Liver (tissue), 9 donors: ENCODE measurements around the gene TEX29. TPM values are rescaled to one million over a fixed set of nuclear protein-coding genes. Genes with fewer than 3 reads are reported as not detected.

Experiments used
- DNase-seq: peaks from one replicate; pipeline ENCODE4 v3.0.0-alpha.2; 2017; ENCODE audit warnings: low spot score
- H3K27ac ChIP-seq, 2 donors: one replicate each; pipeline ENCODE4 v1.7.0; 2013; ENCODE audit warnings: inconsistent platforms in 2 of 2, low read length in 2 of 2, control low read depth in 1 of 2, low read depth in 1 of 2, mild to moderate bottlenecking in 1 of 2
- H3K27me3 ChIP-seq, 4 donors: one replicate each; pipeline versions ENCODE4 v1.6.1 to v1.7.0; 2013; ENCODE audit warnings: low read length in 3 of 4, inconsistent platforms in 1 of 4, mild to moderate bottlenecking in 1 of 4, moderate library complexity in 1 of 4; ENCODE audit not compliant: control insufficient read depth in 4 of 4, insufficient read depth in 4 of 4
- H3K36me3 ChIP-seq, 4 donors: one replicate each; pipeline versions ENCODE4 v1.6.1 to v1.7.0; 2013; ENCODE audit warnings: low read length in 3 of 4, mild to moderate bottlenecking in 3 of 4, low read depth in 1 of 4, moderate library complexity in 1 of 4; ENCODE audit not compliant: control insufficient read depth in 4 of 4, insufficient read depth in 3 of 4
- H3K4me1 ChIP-seq, 4 donors: one replicate each; pipeline versions ENCODE4 v1.6.1 to v1.7.0; 2013; ENCODE audit warnings: low read length in 3 of 4, mild to moderate bottlenecking in 3 of 4, moderate library complexity in 1 of 4; ENCODE audit not compliant: control insufficient read depth in 4 of 4, insufficient read depth in 4 of 4
- H3K4me3 ChIP-seq, 3 donors: one replicate each; pipeline versions ENCODE4 v1.6.1 to v1.7.0; 2013; ENCODE audit warnings: low read length in 3 of 3, control low read depth in 1 of 3, low read depth in 1 of 3, mild to moderate bottlenecking in 1 of 3
- H3K9ac ChIP-seq, 2 donors: one replicate each; pipeline ENCODE4 v1.7.0; 2013; ENCODE audit warnings: low read length in 2 of 2, mild to moderate bottlenecking in 2 of 2, moderate library complexity in 2 of 2, control low read depth in 1 of 2, low read depth in 1 of 2
- H3K9me3 ChIP-seq, 4 donors: one replicate each; pipeline versions ENCODE4 v1.6.1 to v1.7.0; 2013; ENCODE audit warnings: low read length in 3 of 4; ENCODE audit not compliant: control insufficient read depth in 4 of 4
- ATF3 ChIP-seq: IDR thresholded peaks from 2 replicates; pipeline ENCODE4 v1.6.1; 2016; ENCODE audit warnings: antibody characterized with exemption
- CTCF ChIP-seq: fragments of 150-350 bp; IDR thresholded peaks from 2 replicates; pipeline ENCODE4 v1.5.1; 2017; ENCODE audit warnings: improper control_type of control experiment, low read depth, low read length; ENCODE audit not compliant: missing input control
- EGR1 ChIP-seq, 2 donors: IDR thresholded peaks; 2 replicates each; pipeline ENCODE4 v1.6.1; 2016 to 2018; ENCODE audit warnings: antibody characterized with exemption in 2 of 2, low read depth in 2 of 2
- FOXA1 ChIP-seq: IDR thresholded peaks from 2 replicates; pipeline ENCODE4 v1.6.1; 2016; ENCODE audit warnings: antibody characterized with exemption
- FOXA2 ChIP-seq: IDR thresholded peaks from 2 replicates; pipeline ENCODE4 v1.6.1; 2016; ENCODE audit warnings: antibody characterized with exemption
- GABPA ChIP-seq, 2 donors: IDR thresholded peaks in 1 of 2; conservative IDR thresholded peaks in 1 of 2; 2 replicates each; pipeline ENCODE4 v1.6.1; 2016; ENCODE audit warnings: antibody characterized with exemption in 2 of 2, mild to moderate bottlenecking in 1 of 2, moderate library complexity in 1 of 2
- HNF4A ChIP-seq, 2 donors: conservative IDR thresholded peaks; 2 replicates each; pipeline ENCODE4 v1.6.1; 2016; ENCODE audit warnings: antibody characterized with exemption in 2 of 2, mild to moderate bottlenecking in 2 of 2
- HNF4G ChIP-seq: IDR thresholded peaks from 2 replicates; pipeline ENCODE4 v1.6.1; 2016; ENCODE audit warnings: antibody characterized with exemption
- JUND ChIP-seq, 2 donors: IDR thresholded peaks; 2 replicates each; pipeline ENCODE4 v1.6.1; 2016; ENCODE audit warnings: antibody characterized with exemption in 2 of 2
- MAX ChIP-seq: IDR thresholded peaks from 2 replicates; pipeline ENCODE4 v1.6.1; 2016; ENCODE audit warnings: antibody characterized with exemption
- NR2F2 ChIP-seq: IDR thresholded peaks from 2 replicates; pipeline ENCODE4 v1.6.1; 2016; ENCODE audit warnings: antibody characterized with exemption
- RAD21 ChIP-seq, 2 donors: IDR thresholded peaks; 2 replicates each; pipeline ENCODE4 v1.6.1; 2016; ENCODE audit warnings: antibody characterized with exemption in 2 of 2, mild to moderate bottlenecking in 2 of 2
- REST ChIP-seq: IDR thresholded peaks from 2 replicates; pipeline ENCODE4 v1.6.1; 2016; ENCODE audit warnings: antibody characterized with exemption, mild to moderate bottlenecking
- RXRA ChIP-seq, 2 donors: IDR thresholded peaks; 2 replicates each; pipeline ENCODE4 v1.6.1; 2017 to 2018; ENCODE audit warnings: antibody characterized with exemption in 2 of 2, mild to moderate bottlenecking in 1 of 2
- SP1 ChIP-seq: IDR thresholded peaks from 2 replicates; pipeline ENCODE4 v1.6.1; 2018; ENCODE audit warnings: antibody characterized with exemption, mild to moderate bottlenecking
- TAF1 ChIP-seq: conservative IDR thresholded peaks from 2 replicates; pipeline ENCODE4 v1.6.1; 2016; ENCODE audit warnings: antibody characterized with exemption, mild to moderate bottlenecking
- ZBTB33 ChIP-seq: IDR thresholded peaks from 2 replicates; pipeline ENCODE4 v1.6.1; 2016; ENCODE audit warnings: antibody characterized with exemption
- WGBS: extraction: QIAGEN DNeasy Blood & Tissue Kit; methylation state at CpG from one replicate; pipeline ENCODE4 v1.1.7; 2013; 5-methylcytosine and 5-hydroxymethylcytosine counted together
- polyA plus RNA-seq, 2 donors: library from polyadenylated mRNA; stranded (reverse) in 1 of 2; unstranded in 1 of 2; fragments of 200-250 nt in 1 of 2; fragments of >200 nt in 1 of 2; fragmentation: Nextera tagmentation in 1 of 2; extraction: Ambion mirVana in 1 of 2; gene quantifications; one replicate each; pipeline versions ENCODE4 v1.2.1 to v1.2.3, GENCODE V29; 2013 to 2015
- total RNA-seq, 2 donors: library from RNA; depleted of rRNA; stranded (reverse); fragments of >200 nt; gene quantifications; one replicate each; pipeline ENCODE4 v1.2.3, GENCODE V29; 2014
- donor health status: healthy.
- donor health status: healthy.
- donor health status: healthy.
- donor health status: healthy.
- donor health status: healthy.

TEX29 gene
- total and polyA plus RNA-seq, 4 donors, result 0.17 TPM; not detected in 3

GRCh38 chr13:111283991-111284390 is 36.5 kb upstream of the TEX29 start:
- H3K4me1 ChIP-seq, result peaks cover 0 to 11% (median 3%) of the 10 kb centered on the region in 4 donors
- no peak overlapping the region for H3K4me3 ChIP-seq
- H3K27me3 ChIP-seq, result no peaks in the 10 kb centered on the region
- 93% methylated on average over 9 of the region's 9 CpGs for WGBS
- peaks cover 19 to 61% (median 48%) of the 10 kb centered on the region in 4 donors for H3K36me3 ChIP-seq
- TF ChIP-seq ATF3 (no peak), ZBTB33 (no peak), HNF4A (conservative IDR thresholded peaks at IDR 0.05) (no peak)
- no peak overlapping the region for H3K9ac ChIP-seq
- no peak overlapping the region for H3K27ac ChIP-seq
- DNase-seq, result no peak
- H3K9me3 ChIP-seq, result no peaks in the 10 kb centered on the region

DNA sequence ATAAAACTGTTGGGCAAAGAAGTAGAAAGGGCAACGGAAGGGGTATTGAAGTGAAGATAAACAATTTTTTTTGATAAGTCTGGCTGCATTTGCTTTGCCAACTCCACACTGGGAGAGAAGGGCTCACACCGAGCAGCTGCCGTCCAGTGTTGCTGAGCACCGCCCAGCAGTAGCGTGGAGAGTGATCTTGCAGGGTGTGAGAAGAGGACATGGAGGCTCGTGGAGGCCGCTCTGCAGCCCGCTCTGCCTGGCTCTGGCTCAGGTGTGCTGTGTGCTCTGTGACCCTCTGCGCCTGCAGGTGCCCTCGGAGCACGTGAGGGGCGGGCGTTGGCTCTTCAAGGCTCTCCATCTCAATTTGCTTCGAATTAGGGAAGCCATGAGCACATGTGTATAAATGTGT is 35.9 kb upstream of the TEX29 start:
- Histone ChIP-seq H3K27me3 (no peaks in the 10 kb centered on the region), H3K9ac (no peak overlapping the region), H3K27ac (no peak overlapping the region), H3K9me3 (no peaks in the 10 kb centered on the region), H3K4me1 (peaks cover 0 to 11% (median 3%) of the 10 kb centered on the region in 4 donors), H3K36me3 (peaks cover 17 to 61% (median 46%) of the 10 kb centered on the region in 4 donors), H3K4me3 (no peak overlapping the region)
- WGBS, result 97% methylated on average over 14 of the region's 14 CpGs
- no peak for TF ChIP-seq SP1
- no peak for TF ChIP-seq EGR1 (IDR thresholded peaks at IDR 0.05; ENCODE audit: low read depth in 2 of 2)
- TF ChIP-seq HNF4A (conservative IDR thresholded peaks at IDR 0.05), result no peak
- no peak for TF ChIP-seq MAX
- TF ChIP-seq RXRA (IDR thresholded peaks at IDR 0.05), result no peak
- TF ChIP-seq HNF4G, result no peak
- no peak for TF ChIP-seq JUND (IDR thresholded peaks at IDR 0.05)
- no peak for TF ChIP-seq FOXA2
- no peak for DNase-seq

DNA sequence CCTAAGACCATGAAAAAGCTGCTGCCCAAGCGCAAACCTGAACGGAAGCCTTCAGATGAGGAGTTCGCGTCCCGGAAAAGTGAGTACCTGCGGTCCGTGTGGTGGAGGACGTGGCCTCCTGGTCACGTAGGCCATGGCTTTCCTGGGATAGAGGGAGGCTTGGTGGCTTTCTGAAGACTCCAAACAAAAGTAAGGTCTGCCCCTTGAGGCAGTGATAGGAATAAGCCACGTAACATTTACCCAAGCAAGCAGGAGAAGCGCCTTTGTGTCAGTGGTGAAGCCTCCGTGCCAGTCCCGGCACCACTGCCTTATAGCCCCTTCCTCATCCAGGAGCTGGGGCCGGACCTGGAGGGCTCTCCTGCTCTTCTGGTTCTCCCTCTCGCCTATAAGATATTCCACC is 34.3 kb upstream of the TEX29 start:
- DNase-seq, result no peak
- TF ChIP-seq ZBTB33 (no peak), TAF1 (no peak), FOXA1 (no peak), RXRA (IDR thresholded peaks at IDR 0.05) (no peak), GABPA (IDR thresholded peaks at IDR 0.05 in 1 of 2, conservative IDR thresholded peaks at IDR 0.05 in 1 of 2) (no peak), SP1 (no peak), NR2F2 (no peak), EGR1 (IDR thresholded peaks at IDR 0.05; ENCODE audit: low read depth in 2 of 2) (no peak), RAD21 (IDR thresholded peaks at IDR 0.05) (no peak), HNF4A (conservative IDR thresholded peaks at IDR 0.05) (no peak), FOXA2 (no peak), MAX (no peak), REST (no peak), HNF4G (no peak), ATF3 (no peak), CTCF (no peak)

More for the DNA sequence above, 34.3 kb upstream of the TEX29 start:
- Histone ChIP-seq H3K4me1 (peaks cover 0 to 11% (median 3%) of the 10 kb centered on the region in 4 donors), H3K9ac (no peak overlapping the region), H3K27ac (no peak overlapping the region), H3K36me3 (peaks cover 17 to 67% (median 47%) of the 10 kb centered on the region in 4 donors), H3K27me3 (no peaks in the 10 kb centered on the region), H3K4me3 (no peak overlapping the region), H3K9me3 (no peaks in the 10 kb centered on the region)
- WGBS, result 94% methylated on average over 15 of the region's 15 CpGs
